Nephron progenitor cell (in vitro differentiated cells): ENCODE measurements around the gene SPAAR.
"Not testable (repeated sequence)": the region's sequence is repeated elsewhere in the genome, so short reads cannot be mapped to it uniquely, and the experiment has no call there.

Source experiments
- DNase-seq: peaks from one replicate; pipeline ENCODE4 v3.0.0; 2021
- H3K27ac Mint-ChIP-seq: 2 replicates; pipeline ENCODE4 v1.8.0; 2021; ENCODE audit warnings: mild to moderate bottlenecking, moderate library complexity, mixed read lengths
- H3K27me3 Mint-ChIP-seq: 2 replicates; pipeline ENCODE4 v1.8.0; 2021; ENCODE audit warnings: mild to moderate bottlenecking, low read depth, mixed read lengths; ENCODE audit not compliant: poor library complexity
- H3K36me3 Mint-ChIP-seq: 2 replicates; pipeline ENCODE4 v1.8.0; 2021; ENCODE audit warnings: low read depth, mixed read lengths
- H3K4me1 Mint-ChIP-seq: 2 replicates; pipeline ENCODE4 v1.8.0; 2021; ENCODE audit warnings: mixed read lengths
- H3K4me3 Mint-ChIP-seq: 2 replicates; pipeline ENCODE4 v1.8.0; 2021; ENCODE audit warnings: mild to moderate bottlenecking, moderate library complexity, mixed read lengths
- H3K9me3 Mint-ChIP-seq: 2 replicates; pipeline ENCODE4 v1.8.0; 2021; ENCODE audit warnings: mild to moderate bottlenecking, moderate library complexity, mixed read lengths
- TF ChIP-seq, protein P1 (sequence below): fragments of 200-600 bp; sonication (generic); IDR thresholded peaks from 2 replicates; pipeline ENCODE4 v1.5.0; 2021; ENCODE audit warnings: antibody characterized with exemption

Gene SPAAR

DNA sequence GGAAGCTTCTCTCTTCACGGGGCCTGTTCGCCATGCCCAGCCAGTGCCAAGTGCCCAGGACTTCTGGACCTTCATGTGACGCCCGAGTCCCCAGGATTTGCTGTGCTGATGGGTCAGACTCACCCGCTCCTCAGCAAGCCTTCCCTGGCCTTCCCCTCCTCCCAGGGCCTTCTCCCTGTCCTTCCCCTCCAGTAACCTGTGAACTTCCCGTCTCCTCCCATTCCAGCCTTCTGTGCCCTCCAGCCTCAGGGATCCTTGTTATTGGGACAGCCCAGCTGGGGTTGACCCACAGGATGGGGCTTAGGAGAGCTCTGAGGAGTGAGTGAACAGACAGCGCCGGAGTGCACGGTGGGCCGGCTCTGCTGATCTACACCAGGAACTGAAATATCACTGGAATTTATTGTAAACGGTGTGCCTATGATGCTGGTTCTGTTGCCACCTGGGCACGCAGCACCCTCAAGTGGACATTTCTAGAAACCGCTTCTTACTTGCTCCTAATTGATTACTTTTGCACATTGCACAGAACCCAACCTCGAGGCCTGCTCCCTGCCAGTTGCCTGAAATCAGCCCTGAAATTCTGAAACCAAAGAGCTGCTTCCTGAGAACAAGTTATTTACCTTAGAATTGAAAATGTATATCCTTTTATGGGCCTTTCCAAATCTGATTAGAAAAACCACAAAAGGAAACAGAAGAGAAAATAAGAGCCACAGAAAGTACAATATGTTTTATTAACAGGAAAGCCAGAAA is 1.5 kb downstream of the SPAAR start:
- peaks cover 47% of the 10 kb centered on the region for H3K4me1 Mint-ChIP-seq
- no peaks in the 10 kb centered on the region for H3K9me3 Mint-ChIP-seq
- peak overlapping the region; percentile 5 for H3K4me3 Mint-ChIP-seq
- TF ChIP-seq, protein P1, sequence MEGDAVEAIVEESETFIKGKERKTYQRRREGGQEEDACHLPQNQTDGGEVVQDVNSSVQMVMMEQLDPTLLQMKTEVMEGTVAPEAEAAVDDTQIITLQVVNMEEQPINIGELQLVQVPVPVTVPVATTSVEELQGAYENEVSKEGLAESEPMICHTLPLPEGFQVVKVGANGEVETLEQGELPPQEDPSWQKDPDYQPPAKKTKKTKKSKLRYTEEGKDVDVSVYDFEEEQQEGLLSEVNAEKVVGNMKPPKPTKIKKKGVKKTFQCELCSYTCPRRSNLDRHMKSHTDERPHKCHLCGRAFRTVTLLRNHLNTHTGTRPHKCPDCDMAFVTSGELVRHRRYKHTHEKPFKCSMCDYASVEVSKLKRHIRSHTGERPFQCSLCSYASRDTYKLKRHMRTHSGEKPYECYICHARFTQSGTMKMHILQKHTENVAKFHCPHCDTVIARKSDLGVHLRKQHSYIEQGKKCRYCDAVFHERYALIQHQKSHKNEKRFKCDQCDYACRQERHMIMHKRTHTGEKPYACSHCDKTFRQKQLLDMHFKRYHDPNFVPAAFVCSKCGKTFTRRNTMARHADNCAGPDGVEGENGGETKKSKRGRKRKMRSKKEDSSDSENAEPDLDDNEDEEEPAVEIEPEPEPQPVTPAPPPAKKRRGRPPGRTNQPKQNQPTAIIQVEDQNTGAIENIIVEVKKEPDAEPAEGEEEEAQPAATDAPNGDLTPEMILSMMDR, result no peak
- peaks cover 2% of the 10 kb centered on the region for H3K27me3 Mint-ChIP-seq
- H3K36me3 Mint-ChIP-seq, result no peaks in the 10 kb centered on the region
- no peak overlapping the region for H3K27ac Mint-ChIP-seq
- DNase-seq, result no peak

DNA sequence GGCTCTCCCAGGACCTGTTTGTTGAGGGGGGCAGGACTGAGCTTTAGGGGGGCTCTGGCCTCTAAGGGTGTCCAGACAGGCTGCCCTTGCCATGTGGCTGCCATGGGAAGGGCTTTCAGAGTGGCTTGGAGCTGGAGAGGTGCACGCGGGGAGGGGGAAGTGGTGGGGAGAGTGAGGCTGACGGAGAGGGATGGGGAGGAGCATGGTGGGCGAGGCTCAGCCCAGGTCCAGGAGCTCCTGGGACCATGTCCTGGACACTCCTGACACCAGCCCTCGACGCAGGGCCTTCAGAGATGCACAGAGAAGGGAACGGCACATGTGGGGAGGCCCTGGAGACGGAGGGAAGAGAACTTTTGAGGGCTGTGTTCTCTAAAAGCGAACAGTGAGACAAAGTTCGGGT is 2.4 kb downstream of the SPAAR start:
- Mint-ChIP-seq H3K9me3 (no peaks in the 10 kb centered on the region), H3K4me3 (no peak overlapping the region), H3K27ac (no peak overlapping the region), H3K4me1 (peaks cover 41% of the 10 kb centered on the region), H3K36me3 (no peaks in the 10 kb centered on the region), H3K27me3 (peaks cover 2% of the 10 kb centered on the region)
- TF ChIP-seq, protein P1, result no peak
- no peak for DNase-seq

DNA sequence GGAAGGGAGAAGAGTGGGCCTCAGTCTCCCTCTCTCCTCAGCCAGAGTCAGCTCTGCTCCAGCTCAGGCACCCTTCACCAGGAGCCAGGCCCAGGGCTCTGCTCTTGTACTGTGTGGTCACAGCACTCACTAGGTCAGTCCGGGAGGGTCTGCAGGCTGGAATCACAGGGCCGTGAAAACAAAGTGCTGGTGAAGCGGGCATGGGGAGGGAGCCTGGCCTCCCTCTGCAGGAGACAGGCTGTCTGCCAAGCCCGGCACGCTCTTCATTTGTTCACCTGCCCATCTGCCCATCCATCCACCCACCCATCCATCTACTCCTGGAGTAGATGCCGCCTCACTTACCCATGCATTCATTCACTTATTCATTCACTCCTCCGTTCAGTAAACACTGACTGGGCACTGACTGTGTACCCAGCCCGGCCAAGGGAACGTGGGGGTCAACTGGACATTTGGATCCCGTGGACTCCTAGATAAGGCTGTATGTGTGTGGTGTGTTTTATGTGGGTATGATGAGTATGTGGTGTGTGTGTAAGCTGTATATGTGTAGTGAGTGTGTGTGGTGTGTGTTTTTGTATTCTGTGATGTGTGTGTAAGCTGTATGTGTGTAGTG is 3.6 kb downstream of the SPAAR start:
- Mint-ChIP-seq H3K27ac (no peak overlapping the region), H3K4me1 (peaks cover 30% of the 10 kb centered on the region), H3K4me3 (no peak overlapping the region), H3K27me3 (peaks cover 2% of the 10 kb centered on the region), H3K9me3 (no peaks in the 10 kb centered on the region), H3K36me3 (no peaks in the 10 kb centered on the region)
- TF ChIP-seq, protein P1, result no peak
- DNase-seq, result no peak

DNA sequence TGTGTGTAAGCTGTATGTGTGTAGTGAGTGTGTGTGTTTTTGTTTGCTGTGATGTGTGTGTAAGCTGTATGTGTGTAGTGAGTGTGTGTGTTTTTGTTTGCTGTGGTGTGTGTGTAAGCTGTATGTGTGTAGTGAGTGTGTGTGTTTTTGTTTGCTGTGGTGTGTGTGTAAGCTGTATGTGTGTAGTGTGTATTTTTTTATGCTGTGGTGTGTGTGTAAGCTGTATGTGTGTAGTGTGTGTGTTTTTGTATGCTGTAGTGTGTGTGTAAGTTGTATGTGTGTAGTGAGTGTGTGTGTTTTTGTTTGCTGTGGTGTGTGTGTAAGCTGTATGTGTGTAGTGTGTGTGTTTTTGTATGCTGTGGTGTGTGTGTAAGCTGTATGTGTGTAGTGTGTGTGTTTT is 4.1 kb downstream of the SPAAR start:
- H3K9me3 Mint-ChIP-seq, DNase-seq, H3K27ac Mint-ChIP-seq, H3K36me3 Mint-ChIP-seq, H3K4me3 Mint-ChIP-seq, H3K27me3 Mint-ChIP-seq: not testable (repeated sequence)
- peaks cover 27% of the 10 kb centered on the region for H3K4me1 Mint-ChIP-seq

DNA sequence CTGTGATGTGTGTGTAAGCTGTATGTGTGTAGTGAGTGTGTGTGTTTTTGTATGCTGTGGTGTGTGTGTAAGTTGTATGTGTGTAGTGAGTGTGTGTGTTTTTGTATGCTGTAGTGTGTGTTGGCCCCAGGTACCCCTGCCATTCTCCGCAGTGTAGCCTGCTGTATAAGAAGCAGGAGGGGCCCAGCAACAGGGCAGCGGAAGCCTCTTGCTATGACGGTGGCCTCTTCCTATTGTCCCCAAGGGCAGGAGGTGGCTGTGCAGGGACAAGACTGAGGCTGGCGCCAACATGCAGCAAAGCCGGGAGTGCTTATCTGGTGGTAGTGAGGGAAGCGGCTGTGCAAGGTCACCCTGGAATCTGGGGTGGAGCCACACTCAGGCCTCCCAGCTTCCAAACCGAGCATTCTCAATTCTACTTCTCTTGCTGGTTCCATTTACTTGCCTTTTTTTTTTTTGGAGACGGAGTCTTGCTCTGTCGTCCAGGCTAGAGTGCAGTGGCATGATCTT is 5.1 kb downstream of the SPAAR start:
- DNase-seq, result peak; percentile 54
- H3K9me3 Mint-ChIP-seq, result no peaks in the 10 kb centered on the region
- TF ChIP-seq, protein P1, result no peak

DNA sequence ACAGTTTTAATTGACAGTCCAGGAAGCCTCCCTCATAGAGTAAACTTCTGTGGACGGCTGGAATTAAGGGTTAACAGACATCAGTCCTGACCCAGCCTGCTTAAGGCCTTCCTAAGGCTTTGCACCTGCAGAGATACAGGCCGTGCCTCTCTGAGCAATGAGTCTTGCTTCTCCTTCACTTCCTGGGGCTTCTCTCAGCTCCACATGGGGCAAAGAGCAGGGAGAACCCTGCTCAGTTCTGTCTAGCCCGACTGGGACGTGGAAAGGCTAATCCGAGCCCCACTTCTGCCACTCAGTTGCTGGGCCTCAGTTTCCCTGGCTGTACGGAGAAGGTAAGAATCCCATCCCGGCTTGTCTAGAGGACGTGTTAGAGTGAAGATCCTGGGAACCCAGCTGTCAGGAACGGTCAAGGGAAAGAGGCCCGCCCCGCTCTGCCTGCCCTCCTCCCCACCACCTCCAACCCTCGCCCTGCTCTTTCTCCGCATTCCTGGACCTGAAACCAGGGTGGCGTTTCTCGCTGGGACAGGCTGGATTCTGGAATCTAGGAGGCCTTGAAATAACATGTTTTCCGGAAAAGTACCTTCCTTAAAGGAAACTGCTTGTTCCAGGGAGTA is 6.5 kb downstream of the SPAAR start:
- H3K4me3 Mint-ChIP-seq, result no peak overlapping the region
- H3K4me1 Mint-ChIP-seq, result peaks cover 8% of the 10 kb centered on the region
- no peaks in the 10 kb centered on the region for H3K9me3 Mint-ChIP-seq
- TF ChIP-seq, protein P1, result no peak
- no peak overlapping the region for H3K27ac Mint-ChIP-seq
- no peaks in the 10 kb centered on the region for H3K36me3 Mint-ChIP-seq
- H3K27me3 Mint-ChIP-seq, result peaks cover 2% of the 10 kb centered on the region
- DNase-seq, result no peak

More for the DNA sequence above, 5.1 kb downstream of the SPAAR start:
- peaks cover 2% of the 10 kb centered on the region for H3K27me3 Mint-ChIP-seq
- no peak overlapping the region for H3K27ac Mint-ChIP-seq
- peaks cover 18% of the 10 kb centered on the region for H3K4me1 Mint-ChIP-seq
- H3K36me3 Mint-ChIP-seq, result no peaks in the 10 kb centered on the region
- no peak overlapping the region for H3K4me3 Mint-ChIP-seq
